ENCODE data around the gene FOXRED2.

FOXRED2 gene

DNA sequence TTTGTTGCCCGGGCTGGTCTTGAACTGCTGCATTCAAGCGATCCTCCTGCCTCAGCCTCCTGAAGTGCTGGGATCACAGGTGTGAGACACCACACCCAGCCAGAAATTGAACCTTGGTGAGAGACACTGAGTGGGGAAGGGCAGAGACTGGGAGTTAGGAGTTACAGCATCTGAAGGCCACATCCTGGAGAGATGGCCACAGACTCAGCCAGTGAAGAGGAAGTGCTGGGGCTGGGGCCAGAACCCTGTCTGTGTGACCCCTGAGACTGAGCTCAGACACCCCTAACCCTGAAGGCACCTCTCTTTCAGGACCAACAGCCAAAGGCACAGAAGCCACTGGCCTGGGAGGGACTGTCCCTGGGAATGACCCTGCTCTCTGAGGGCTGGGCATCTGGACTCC, 59.2 kb downstream of the FOXRED2 start:
- no peak for DNase-seq

DNA sequence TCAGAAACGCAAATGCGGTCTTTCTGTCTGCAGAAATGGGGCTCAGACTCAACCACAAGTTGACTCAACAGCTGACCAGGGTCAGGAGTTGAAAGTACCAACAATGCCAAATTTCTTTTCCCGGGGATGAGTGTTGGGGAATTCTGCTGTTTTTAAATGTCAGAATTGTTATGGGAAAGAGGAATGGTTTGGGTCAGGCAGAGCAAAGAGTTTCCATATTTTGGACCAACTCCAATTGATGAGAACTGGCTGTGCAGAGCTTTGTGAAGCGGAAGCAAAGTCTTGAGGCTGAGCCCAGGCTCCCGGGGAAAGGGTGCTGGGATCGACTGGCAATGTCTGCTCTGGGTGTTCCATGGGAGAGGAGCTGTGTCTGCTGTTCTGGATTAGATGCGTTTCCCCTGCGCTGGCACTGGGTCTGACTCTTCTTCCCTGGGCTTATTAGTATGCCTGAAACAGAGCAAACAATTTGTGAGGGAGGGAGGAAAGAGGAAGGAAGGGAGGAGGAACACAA, 61.6 kb downstream of the FOXRED2 start:
- DNase-seq = peak; percentile 40

DNA sequence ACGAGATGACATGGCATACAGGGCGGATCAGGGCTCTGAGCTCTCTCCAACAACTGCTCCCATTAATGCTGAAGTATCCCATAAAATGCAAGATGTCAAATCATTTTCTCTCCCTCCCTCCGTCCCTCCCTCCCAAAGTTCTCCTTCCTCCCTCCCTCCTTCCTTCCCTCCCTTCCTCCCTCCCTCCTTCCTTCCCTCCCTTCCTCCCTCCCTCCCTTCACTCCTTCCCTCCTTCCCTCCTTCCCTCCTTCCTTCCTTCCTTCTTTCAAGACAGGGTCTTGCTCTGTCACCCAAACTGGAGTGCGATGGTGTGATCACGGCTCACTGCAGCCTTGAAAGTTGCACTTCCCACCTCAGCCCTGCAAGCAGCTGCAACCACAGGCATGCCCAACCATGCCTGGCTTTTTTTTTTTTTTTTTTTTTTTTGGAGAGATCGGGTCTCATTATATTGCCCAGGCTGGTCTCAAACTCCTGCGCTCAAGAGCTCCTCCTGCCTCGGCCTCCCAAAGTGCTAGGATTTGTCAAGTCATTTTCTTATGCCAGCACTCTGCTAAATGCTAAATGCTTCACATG, 63.6 kb downstream of the FOXRED2 start:
- DNase-seq = no peak

DNA sequence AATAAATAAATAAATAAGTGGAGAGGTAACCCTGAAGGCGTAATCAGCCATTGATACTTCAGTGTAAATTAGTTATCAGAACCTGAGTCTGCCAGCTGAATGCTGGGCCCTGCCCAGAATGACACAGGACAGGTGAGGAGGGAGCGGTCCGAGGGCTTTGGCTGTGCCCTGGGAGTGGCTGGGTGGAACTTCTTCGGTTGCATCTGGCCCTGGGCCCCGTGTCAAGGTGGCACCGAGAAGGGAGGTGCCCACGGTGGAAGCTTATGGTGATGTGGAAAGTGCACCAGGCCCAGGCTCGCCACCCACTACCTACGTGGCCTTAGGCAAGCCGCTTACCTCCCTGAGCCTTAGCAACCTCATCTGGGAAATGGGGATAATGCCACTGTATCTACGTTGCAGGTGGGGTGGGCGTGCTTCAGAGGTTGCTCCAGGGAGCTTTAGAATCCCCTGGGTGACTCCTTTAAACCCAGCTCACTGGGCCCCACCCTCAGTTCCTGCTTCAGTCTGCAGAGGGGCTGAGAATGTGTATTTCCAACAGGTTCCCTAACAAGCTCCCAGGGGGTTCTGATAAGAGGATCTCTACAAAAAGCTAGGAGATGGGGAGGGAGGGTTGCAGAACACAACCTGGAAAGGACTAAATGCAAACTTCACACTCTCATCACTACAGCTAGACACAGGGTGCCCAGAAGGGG, 64.2 kb downstream of the FOXRED2 start:
- no peak for DNase-seq

DNA sequence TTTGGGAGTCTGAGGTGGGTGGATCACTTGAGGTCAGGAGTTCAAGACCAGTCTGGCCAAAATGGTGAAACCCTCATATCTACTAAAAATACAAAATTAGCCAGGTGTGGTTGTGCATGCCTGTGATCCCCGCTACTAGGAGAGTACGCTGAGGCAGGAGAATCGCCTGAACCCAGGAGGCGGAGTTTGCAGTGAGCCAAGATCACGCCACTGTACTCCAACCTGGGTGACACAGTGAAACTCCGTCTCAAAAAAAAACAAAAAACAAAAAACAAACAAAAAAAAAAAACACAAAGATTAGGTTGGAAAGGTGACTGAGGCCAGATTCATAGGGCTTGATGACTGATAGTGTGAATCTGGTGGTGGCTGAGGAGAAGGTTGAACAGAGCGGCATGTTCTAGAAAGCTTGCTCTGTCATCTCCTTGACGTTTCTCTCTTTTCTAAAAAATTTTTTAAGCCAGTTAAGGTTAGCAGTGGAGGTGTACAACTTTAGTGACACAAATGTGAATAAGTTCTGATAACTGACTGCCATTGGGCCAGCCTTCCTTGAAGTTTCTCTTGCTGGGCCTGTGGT, 66.3 kb downstream of the FOXRED2 start:
- DNase-seq = no peak

DNA sequence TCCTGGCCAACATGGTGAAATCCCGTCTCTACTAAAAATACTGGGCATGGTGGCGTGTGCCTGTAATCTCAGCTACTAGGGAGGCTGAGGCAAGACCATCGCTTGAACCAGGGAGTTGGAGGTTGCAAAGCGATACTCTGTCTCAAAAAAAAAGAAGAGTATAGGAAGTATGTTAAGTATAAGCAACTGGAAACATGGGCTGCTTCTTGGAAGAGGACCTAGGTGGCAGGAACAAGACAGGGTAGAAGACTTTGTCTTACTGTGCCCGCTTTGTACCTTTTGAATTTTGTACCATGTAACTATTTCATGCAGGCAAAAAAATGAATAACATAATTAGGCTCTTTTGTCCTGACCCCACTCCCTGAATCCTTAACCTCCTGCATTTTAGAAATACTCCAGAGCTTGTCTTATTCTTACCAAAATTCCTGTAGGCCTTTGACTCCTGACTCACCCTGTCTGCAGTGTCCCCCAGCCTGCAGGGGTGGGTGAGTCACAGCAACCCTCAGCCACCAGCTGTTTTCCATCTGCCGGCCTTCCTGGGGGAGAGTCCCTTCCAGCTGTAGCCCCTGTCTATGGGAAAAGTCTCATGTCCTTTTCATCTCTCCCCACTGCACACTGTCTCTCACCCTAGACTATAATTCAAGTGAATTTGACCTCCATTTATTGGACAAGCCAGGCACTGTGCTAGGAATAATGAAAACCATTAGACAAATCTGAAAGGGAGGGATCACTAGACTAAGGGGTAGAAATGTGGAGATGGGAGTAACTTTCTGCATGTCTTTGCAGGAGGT, 67.2 kb downstream of the FOXRED2 start:
- DNase-seq = no peak
